GM18499 (cell line): Measurements from ENCODE around the gene TMPRSS5.

Experiments used
- ATAC-seq: cut with Tn5 transposase; IDR thresholded peaks from one replicate; pipeline ENCODE4 v1.9.1; 2021; ENCODE audit warnings: moderate number of reproducible peaks; ENCODE audit not compliant: insufficient read depth, unreplicated experiment

TMPRSS5 gene

GRCh38 chr11:113637636-113638035 lies 68.5 kb downstream of the TMPRSS5 start:
- ATAC-seq: no peak
